Right cardiac atrium (tissue), 5 donors: ENCODE results near the gene KLF14. TPM values are rescaled to one million over a fixed set of nuclear protein-coding genes. Genes with fewer than 3 reads are reported as not detected.
"Not testable (repeated sequence)": the region's sequence is repeated elsewhere in the genome, so short reads cannot be mapped to it uniquely, and the experiment has no call there.

Experiments used
- ATAC-seq, 2 donors: fragments of 200-7000 bp; cut with Tn5 transposase; one replicate each; pipeline versions ENCODE4 v1.8.0 to v1.9.1; 2020; ENCODE audit warnings: moderate library complexity in 2 of 2, mild to moderate bottlenecking in 1 of 2
- DNase-seq, 3 donors: peaks; one replicate each; pipeline ENCODE4 v3.0.0-alpha.2; 2020
- H3K27ac ChIP-seq: one replicate; pipeline ENCODE4 v1.5.1; 2013; ENCODE audit warnings: mild to moderate bottlenecking, low read length, control low read depth, moderate library complexity
- H3K27me3 ChIP-seq: one replicate; pipeline ENCODE4 v1.6.1; 2013; ENCODE audit not compliant: control insufficient read depth, insufficient read depth
- H3K4me1 ChIP-seq: one replicate; pipeline ENCODE4 v1.6.1; 2013; ENCODE audit warnings: low read length; ENCODE audit not compliant: control insufficient read depth, insufficient read depth
- H3K4me3 ChIP-seq: one replicate; pipeline ENCODE4 v1.5.1; 2013; ENCODE audit warnings: low read length, control low read depth
- H3K9me3 ChIP-seq: one replicate; pipeline ENCODE4 v1.6.1; 2013; ENCODE audit warnings: low read length; ENCODE audit not compliant: control insufficient read depth
- WGBS: extraction: QIAGEN DNeasy Blood & Tissue Kit; methylation state at CpG from one replicate; pipeline ENCODE4 v1.1.7; 2013; 5-methylcytosine and 5-hydroxymethylcytosine counted together
- intact Hi-C, 4 donors: fragments of 100-400 bp; cut with DNase I; formaldehyde crosslinking; loops; one replicate each; pipeline versions ENCODE4 v1.11.0 to v1.14.0; 2022 to 2023
- long read RNA-seq, 4 donors: library from polyadenylated mRNA; unstranded; transcript quantifications; one replicate each; pipeline ENCODE4 v2.0.0, GENCODE V29; 2020 to 2021
- polyA plus RNA-seq: library from polyadenylated mRNA; stranded (reverse); fragments of 200-250 nt; gene quantifications from one replicate; pipeline ENCODE4 v1.2.3, GENCODE V29; 2013
- total RNA-seq, 4 donors: library from RNA; stranded (reverse); fragmentation: NEBNext Ultra II Directional; extraction: Animal tissue kit (Norgen Biotek cat#: 25700); gene quantifications; one replicate each; pipeline ENCODE4 v1.2.1, GENCODE V29; 2021
- donor health status: healthy with polysubstance abuse.
- donor health status: DM: no; HTN: yes; CAD: no.
- donor health status: DM: no; HTN: no; CAD: no.
- donor health status: DM: no; HTN: yes; CAD: no; lungs with severe emphysema.
- donor health status: DM: yes; HTN: yes; CAD: no.

KLF14 gene
- under 1 TPM; 0.11 to 0.57 (median 0.16) TPM for total RNA-seq
- 0.09 TPM for polyA plus RNA-seq
- long read RNA-seq, donor 1, partial matches to known transcripts = 0 of 2 reads
- long read RNA-seq, donor 1, other reads (novel, unspliced or antisense) = 0 of 2 reads
- long read RNA-seq, donor 2 = 0 reads
- long read RNA-seq, donor 3 = 0 reads
- long read RNA-seq, donor 4, partial matches to known transcripts = 0 of 2 reads
- long read RNA-seq, donor 4, other reads (novel, unspliced or antisense) = 0 of 2 reads

- peaks cover 3% of the 10 kb centered on the region for H3K27me3 ChIP-seq
These were observed at the start of gene KLF14 for GRCh38 chr7:130733931-130734814. Gene KLF14 (minus strand): TSS chr7:130734207. CDS start chr7:130734033, 174 bp downstream.

GRCh38 chr7:130781346-130781745 lies 47.3 kb upstream of the KLF14 start:
- Histone ChIP-seq H3K27me3 (peaks cover 3% of the 10 kb centered on the region), H3K4me1 (no peaks in the 10 kb centered on the region), H3K27ac (no peak overlapping the region), H3K9me3 (no peaks in the 10 kb centered on the region), H3K4me3 (no peak overlapping the region)
- intact Hi-C loops = no loop called here
- DNase-seq (no peak), ATAC-seq (no peak)

More at GRCh38 chr7:130733931-130734814, at the start of gene KLF14:
- ATAC-seq = peak; percentile 31 to 72
- peak within 1 kb of the TSS; percentile 89 for H3K4me3 ChIP-seq
- DNase-seq = peak; percentile 26 to 63 (median 51)
- H3K4me1 ChIP-seq = no peaks in the 10 kb centered on the region
- WGBS = 4% methylated on average over 100 of the region's 100 CpGs
- peaks cover 14% of the 10 kb centered on the region for H3K9me3 ChIP-seq
- no peak within 1 kb of the TSS for H3K27ac ChIP-seq
- intact Hi-C loops = no loop called here

- 43% methylated on average over 2 of the region's 2 CpGs for WGBS
- Histone ChIP-seq H3K27me3 (no peaks in the 10 kb centered on the region), H3K27ac (no peak overlapping the region), H3K9me3 (no peaks in the 10 kb centered on the region), H3K4me3 (no peak overlapping the region), H3K4me1 (no peaks in the 10 kb centered on the region)
- ATAC-seq (no peak), DNase-seq (no peak)
- intact Hi-C loops = no loop called here
These were observed 43.4 kb upstream of the KLF14 start for GRCh38 chr7:130777426-130777825.

GRCh38 chr7:130772456-130772855 lies 38.4 kb upstream of the KLF14 start:
- H3K4me3 ChIP-seq, ATAC-seq, intact Hi-C loops, DNase-seq, H3K9me3 ChIP-seq, H3K27me3 ChIP-seq, H3K27ac ChIP-seq, H3K4me1 ChIP-seq: not testable (repeated sequence)
- 87% methylated on average over 5 of the region's 5 CpGs for WGBS

- no peak for DNase-seq
- no peak for ATAC-seq
- intact Hi-C loops = no loop called here
- 99% methylated on average over 1 of the region's 1 CpG for WGBS
- Histone ChIP-seq H3K4me3 (no peak overlapping the region), H3K27ac (no peak overlapping the region), H3K9me3 (peaks cover 2% of the 10 kb centered on the region), H3K27me3 (no peaks in the 10 kb centered on the region), H3K4me1 (no peaks in the 10 kb centered on the region)
These were observed 34.8 kb upstream of the KLF14 start for GRCh38 chr7:130768854-130769253.

- H3K4me3 ChIP-seq, DNase-seq, H3K9me3 ChIP-seq, intact Hi-C loops, H3K27me3 ChIP-seq, H3K4me1 ChIP-seq, H3K27ac ChIP-seq, ATAC-seq: not testable (repeated sequence)
- whole genome bisulfite sequencing = 94% methylated on average over 4 of the region's 4 CpGs
These were observed 30.6 kb upstream of the KLF14 start for GRCh38 chr7:130764569-130764968.

GRCh38 chr7:130758429-130759056 lies 24.5 kb upstream of the KLF14 start:
- no peaks in the 10 kb centered on the region for H3K27me3 ChIP-seq
- no peak for ATAC-seq
- intact Hi-C loops = loop anchor here in 1 of 4 donors (5.0 kb wide), 1 partner anchor 686 kb away; the partner anchor contains the start of gene KLHDC10
- no peak for DNase-seq
- no peak overlapping the region for H3K27ac ChIP-seq
- WGBS = under 1% methylated on average over 2 of the region's 2 CpGs
- no peaks in the 10 kb centered on the region for H3K4me1 ChIP-seq
- no peak overlapping the region for H3K4me3 ChIP-seq
- no peaks in the 10 kb centered on the region for H3K9me3 ChIP-seq

GRCh38 chr7:130756316-130756715 lies 22.3 kb upstream of the KLF14 start:
- no peak for DNase-seq
- intact Hi-C loops = loop anchor here in 1 of 4 donors (5.0 kb wide), 1 partner anchor 684 kb away; the partner anchor contains the start of gene KLHDC10
- Histone ChIP-seq H3K27me3 (no peaks in the 10 kb centered on the region), H3K4me3 (no peak overlapping the region), H3K4me1 (no peaks in the 10 kb centered on the region), H3K27ac (no peak overlapping the region), H3K9me3 (no peaks in the 10 kb centered on the region)
- no peak for ATAC-seq
- 63% methylated on average over 2 of the region's 2 CpGs for WGBS

GRCh38 chr7:130752424-130752823 lies 18.4 kb upstream of the KLF14 start:
- ATAC-seq (peak in 1 of 2 donors; percentile 57), DNase-seq (no peak)
- WGBS = 60% methylated on average over 8 of the region's 8 CpGs
- Histone ChIP-seq H3K4me1 (no peaks in the 10 kb centered on the region), H3K4me3 (no peak overlapping the region), H3K27me3 (no peaks in the 10 kb centered on the region), H3K9me3 (no peaks in the 10 kb centered on the region), H3K27ac (no peak overlapping the region)
- intact Hi-C loops = no loop called here

- no peaks in the 10 kb centered on the region for H3K9me3 ChIP-seq
- intact Hi-C loops = no loop called here
- DNase-seq (no peak), ATAC-seq (no peak)
- no peak overlapping the region for H3K4me3 ChIP-seq
- no peaks in the 10 kb centered on the region for H3K27me3 ChIP-seq
- H3K4me1 ChIP-seq = no peaks in the 10 kb centered on the region
- H3K27ac ChIP-seq = no peak overlapping the region
- 85% methylated on average over 3 of the region's 3 CpGs for WGBS
These were observed 16.7 kb upstream of the KLF14 start for GRCh38 chr7:130750755-130751154.
